OCI-LY7 (cell line): Measurements from ENCODE around the gene MESP1.

ENCODE experiments used
- CTCF ChIP-seq: fragments of 200-600 bp; sonication (generic); conservative IDR thresholded peaks from 2 replicates; pipeline ENCODE4 v1.5.1; 2014; ENCODE audit warnings: mild to moderate bottlenecking, antibody characterized with exemption, low read length, moderate library complexity, mixed read lengths
- EZH2phosphoT487 ChIP-seq: fragments of 200-600 bp; sonication (generic); IDR thresholded peaks from 2 replicates; pipeline ENCODE4 v1.6.1; 2018; ENCODE audit warnings: low read depth, borderline replicate concordance, mild to moderate bottlenecking, mixed run types, antibody characterized with exemption, low read length, moderate library complexity, mixed read lengths

- no peak for TF ChIP-seq CTCF
- no peak for TF ChIP-seq EZH2phosphoT487
These were observed 1.5 kb downstream of the MESP1 start for GRCh38 chr15:89749526-89749925.
